AG09319 (cell line): ENCODE results near the gene HEBP2.
"Not testable (repeated sequence)": the region's sequence is repeated elsewhere in the genome, so short reads cannot be mapped to it uniquely, and the experiment has no call there.

Experiments
- DNase-seq: peaks from one replicate; pipeline ENCODE4 v3.0.0-alpha.2; 2010; ENCODE audit warnings: low read depth; ENCODE audit errors: extremely low read depth
- CTCF ChIP-seq: IDR thresholded peaks from 2 replicates; pipeline ENCODE4 v1.5.1; 2011; ENCODE audit warnings: low read depth, mild to moderate bottlenecking, inconsistent platforms, low read length, moderate library complexity

HEBP2 gene

DNA sequence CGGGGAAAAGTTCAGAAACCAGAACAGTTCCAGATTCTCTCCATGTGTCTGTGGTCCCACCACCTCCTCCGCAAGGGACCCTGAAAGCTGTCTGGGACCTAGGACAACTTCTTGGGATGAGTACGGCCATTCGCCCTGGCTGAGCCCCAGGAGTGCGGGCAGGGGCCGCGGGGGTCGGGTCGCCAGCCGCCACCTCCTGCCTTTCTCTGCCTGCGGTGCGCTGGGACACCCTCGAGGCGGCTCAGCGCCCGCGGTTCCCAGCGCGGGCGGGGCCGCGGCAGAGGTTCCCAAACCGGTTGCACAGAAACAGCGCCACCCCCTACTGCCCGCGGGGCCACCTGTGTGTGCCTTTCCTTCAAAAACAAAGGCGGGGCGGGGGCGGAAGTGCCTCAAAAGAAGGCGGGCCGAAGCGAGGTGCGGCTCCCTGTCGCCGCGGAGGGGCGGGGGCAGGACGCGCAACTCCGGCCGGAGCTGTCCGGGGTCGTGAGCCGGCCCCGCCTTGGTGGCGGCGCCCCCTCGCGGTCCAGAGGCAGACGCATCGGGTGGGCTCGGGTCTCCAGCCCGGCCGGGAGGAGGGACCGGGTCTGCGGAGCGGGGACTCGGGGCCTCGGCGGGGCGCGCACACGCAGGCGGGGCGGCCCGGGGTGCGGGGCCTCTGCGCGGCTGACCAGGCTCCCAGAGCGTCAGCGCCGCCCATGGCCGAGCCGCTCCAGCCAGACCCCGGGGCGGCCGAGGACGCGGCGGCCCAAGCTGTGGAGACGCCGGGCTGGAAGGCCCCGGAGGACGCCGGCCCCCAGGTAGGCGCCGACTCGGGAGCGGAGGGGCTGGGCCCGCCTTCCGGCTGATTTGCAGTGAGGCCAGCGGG lies at the start of gene HEBP2:
TSS of gene HEBP2 (plus strand) at position 423 of the 865 bp plus-strand sequence. CDS start at position 696, 273 bp downstream.
- peak; percentile 66 for DNase-seq
- peak; percentile 29 for TF ChIP-seq CTCF

DNA sequence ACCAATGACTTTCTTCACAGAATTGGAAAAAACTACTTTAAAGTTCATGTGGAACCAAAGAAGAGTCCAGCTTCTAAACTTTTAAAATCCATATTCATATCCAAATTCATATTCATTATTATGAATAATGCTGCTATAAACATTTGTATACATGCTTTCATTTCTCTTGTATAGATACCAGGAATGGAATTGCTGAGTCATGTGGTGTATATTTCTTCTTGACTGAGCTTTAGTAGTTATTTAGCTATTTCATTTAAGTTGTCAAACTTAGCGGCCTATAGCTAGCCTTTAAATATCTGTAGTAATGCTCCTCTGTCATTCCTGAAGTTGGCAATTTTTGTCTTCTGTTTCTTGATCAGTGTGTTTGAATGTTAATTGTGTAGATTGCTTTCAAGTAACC lies 46.1 kb upstream of the HEBP2 start:
- no peak for TF ChIP-seq CTCF

GRCh38 chr6:138368684-138369083 lies 35.3 kb upstream of the HEBP2 start:
- not testable (repeated sequence) for DNase-seq

More for the DNA sequence above, 46.1 kb upstream of the HEBP2 start:
- no peak for DNase-seq

DNA sequence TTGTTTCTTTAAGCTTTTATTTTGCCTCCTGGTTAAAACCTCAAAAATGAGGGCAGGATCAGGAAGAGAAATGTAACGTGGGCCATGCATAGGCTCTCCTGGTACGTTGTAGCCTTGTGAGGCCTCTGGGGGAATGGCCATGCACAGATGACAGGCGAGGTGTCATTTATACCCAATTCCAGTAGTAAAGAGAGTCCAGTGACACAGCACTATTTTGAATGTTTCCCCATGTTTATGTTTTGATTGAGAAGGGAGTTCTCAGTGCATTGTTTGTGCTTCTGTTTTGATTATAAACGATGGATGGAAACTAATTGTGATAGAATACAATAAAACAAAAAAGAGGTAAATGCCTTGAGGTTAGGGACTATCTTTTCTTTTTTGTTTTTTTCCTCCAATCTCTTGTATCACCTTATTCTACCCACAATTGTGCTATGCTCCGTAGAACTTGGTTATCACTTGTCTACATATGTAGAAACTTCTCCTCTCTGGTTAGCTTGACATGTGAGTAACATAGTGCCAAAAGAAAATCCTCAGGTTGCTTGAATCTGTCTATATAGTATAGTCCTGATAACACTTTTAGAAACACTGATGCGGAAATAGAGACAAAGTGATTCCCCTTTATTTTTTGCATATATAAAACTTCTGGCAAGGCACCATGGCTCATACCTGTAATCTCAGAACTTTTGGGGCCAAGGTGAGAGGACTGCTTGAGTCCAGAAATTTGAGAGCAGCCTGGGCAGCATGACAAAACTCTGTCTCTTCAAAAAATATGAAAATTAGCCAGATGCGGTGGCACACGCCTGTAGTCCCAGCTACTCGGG lies 33.2 kb upstream of the HEBP2 start:
- DNase-seq, result no peak
- no peak for TF ChIP-seq CTCF

DNA sequence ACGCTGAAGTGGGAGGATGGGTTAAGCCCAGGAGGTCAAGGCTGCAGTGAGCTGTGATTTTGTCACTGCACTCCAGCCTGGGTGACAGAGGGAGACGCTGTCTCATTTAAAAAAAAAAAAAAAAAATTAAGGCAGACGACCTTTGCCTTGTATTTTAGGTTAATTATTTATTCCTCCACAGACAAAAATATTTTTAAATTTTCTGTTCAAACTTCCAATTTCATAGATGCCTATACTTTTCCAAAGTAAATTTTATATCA lies 32.6 kb upstream of the HEBP2 start:
- no peak for DNase-seq
- TF ChIP-seq CTCF, result no peak

DNA sequence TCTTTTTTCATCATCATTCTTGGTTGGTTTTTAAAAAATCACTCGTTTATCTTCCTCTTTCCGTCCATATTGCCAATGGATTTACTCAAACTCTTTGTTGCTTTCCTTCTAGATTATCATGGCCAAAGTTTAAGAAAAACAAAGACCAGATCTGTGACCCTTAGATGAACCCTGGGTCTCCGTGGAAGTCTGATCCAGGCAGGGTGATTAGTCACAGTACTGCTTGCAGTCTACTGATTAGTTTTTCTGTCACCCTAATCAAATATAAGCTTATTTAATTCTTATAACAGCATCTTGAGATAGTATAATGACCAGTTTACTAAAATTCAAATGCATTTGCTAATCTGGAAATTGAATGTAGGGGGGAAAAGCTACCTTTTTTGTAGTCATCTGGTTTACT lies 32.3 kb upstream of the HEBP2 start:
- no peak for DNase-seq
- no peak for TF ChIP-seq CTCF

DNA sequence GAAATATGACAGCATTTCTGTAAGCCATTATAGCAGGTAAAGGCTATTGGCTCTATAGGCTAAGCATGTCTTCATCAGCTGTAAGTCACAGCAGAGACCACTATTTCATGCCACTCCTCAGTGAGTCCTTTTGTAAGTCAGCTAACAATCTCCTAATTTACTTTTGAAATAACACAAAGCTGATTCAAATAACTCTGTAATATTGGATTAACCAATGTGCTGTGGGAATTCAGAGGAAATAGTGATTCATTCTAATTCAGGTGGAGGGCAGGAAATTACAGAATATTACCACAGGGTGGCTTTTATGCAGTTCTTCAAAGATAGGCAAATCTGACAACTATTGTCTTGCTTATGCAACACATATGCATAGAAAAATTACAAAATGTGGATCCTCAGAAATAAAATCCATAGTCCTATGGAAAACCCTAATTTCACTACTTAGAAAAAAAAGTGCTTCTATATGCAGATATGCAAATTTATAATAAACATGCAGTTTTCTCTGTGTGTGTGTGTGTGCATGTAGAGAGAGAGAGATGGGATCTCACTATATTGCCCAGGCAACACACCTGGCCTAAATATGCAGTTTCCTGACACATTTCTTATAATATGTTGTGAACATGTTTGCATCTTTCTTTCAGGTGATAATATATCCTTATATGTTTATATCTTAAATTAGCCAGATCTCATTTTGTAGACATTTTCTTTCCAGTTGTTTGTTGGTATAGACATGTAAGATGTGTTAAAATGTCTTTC lies 31.1 kb upstream of the HEBP2 start:
- TF ChIP-seq CTCF, result no peak
- no peak for DNase-seq
